Hepatocyte (in vitro differentiated cells): Measurements from ENCODE around the gene RELT. TPM values are rescaled to one million over a fixed set of nuclear protein-coding genes. Genes with fewer than 3 reads are reported as not detected.

Experiments
- DNase-seq: peaks from one replicate; pipeline ENCODE4 v3.0.0-alpha.2; 2016; ENCODE audit warnings: low spot score
- H2AFZ ChIP-seq: fragments of 200-600 bp; sonication (generic); 2 replicates; pipeline ENCODE4 v1.6.0; 2016; ENCODE audit warnings: antibody characterized with exemption, mild to moderate bottlenecking
- H3K27ac ChIP-seq: fragments of 200-600 bp; sonication (generic); 2 replicates; pipeline ENCODE4 v1.5.1; 2016; ENCODE audit warnings: mild to moderate bottlenecking
- H3K27me3 ChIP-seq: fragments of 200-600 bp; sonication (generic); 2 replicates; pipeline ENCODE4 v1.6.1; 2016
- H3K36me3 ChIP-seq: fragments of 200-600 bp; sonication (generic); replicated peaks from 2 replicates; pipeline ENCODE4 v1.5.1; 2016; ENCODE audit warnings: low read depth; ENCODE audit not compliant: insufficient read depth
- H3K4me1 ChIP-seq: fragments of 200-600 bp; sonication (generic); 2 replicates; pipeline ENCODE4 v1.5.1; 2016; ENCODE audit warnings: mild to moderate bottlenecking, moderate library complexity; ENCODE audit not compliant: insufficient read depth
- H3K4me2 ChIP-seq: fragments of 200-600 bp; sonication (generic); 2 replicates; pipeline ENCODE4 v1.6.0; 2016
- H3K4me3 ChIP-seq: fragments of 200-600 bp; sonication (generic); 2 replicates; pipeline ENCODE4 v1.5.1; 2016; ENCODE audit warnings: mild to moderate bottlenecking
- H3K79me2 ChIP-seq: fragments of 200-600 bp; sonication (generic); 2 replicates; pipeline ENCODE4 v1.6.0; 2017; ENCODE audit warnings: mild to moderate bottlenecking
- H3K9me2 ChIP-seq: fragments of 200-600 bp; sonication (generic); replicated peaks from 2 replicates; pipeline ENCODE4 v1.6.0; 2017; ENCODE audit warnings: mild to moderate bottlenecking; ENCODE audit not compliant: insufficient read depth
- H3K9me3 ChIP-seq: fragments of 200-600 bp; sonication (generic); 2 replicates; pipeline ENCODE4 v1.5.1; 2016; ENCODE audit warnings: low read depth, mild to moderate bottlenecking
- H4K20me1 ChIP-seq: fragments of 200-600 bp; sonication (generic); 2 replicates; pipeline ENCODE4 v1.6.0; 2016; ENCODE audit warnings: mild to moderate bottlenecking; ENCODE audit not compliant: insufficient read depth, poor library complexity, severe bottlenecking
- EZH2 ChIP-seq: fragments of 200-600 bp; sonication (generic); IDR thresholded peaks from 2 replicates; pipeline ENCODE4 v1.6.1; 2016; ENCODE audit warnings: antibody characterized with exemption, mild to moderate bottlenecking, borderline replicate concordance
- EZH2phosphoT487 ChIP-seq: fragments of 200-600 bp; sonication (generic); IDR thresholded peaks from one replicate; pipeline ENCODE4 v1.6.1; 2018; ENCODE audit warnings: antibody characterized with exemption, mild to moderate bottlenecking, low read depth, moderate library complexity; ENCODE audit not compliant: unreplicated experiment, severe bottlenecking
- WGBS: methylation state at CpG from one replicate; pipeline ENCODE4 v1.1.6; 2016; ENCODE audit warnings: low lambda C conversion rate; ENCODE audit errors: missing lambda C conversion rate; 5-methylcytosine and 5-hydroxymethylcytosine counted together
- polyA plus RNA-seq: library from polyadenylated mRNA; unstranded; fragments of >200 nt; fragmentation: Nextera tagmentation; extraction: Ambion mirVana; gene quantifications from 2 replicates; pipeline ENCODE4 v1.2.1, GENCODE V29; 2016
- total RNA-seq: library from RNA; depleted of rRNA; stranded (reverse); fragments of >200 nt; gene quantifications from 2 replicates; pipeline ENCODE4 v1.2.3, GENCODE V29; 2014
- TF ChIP-seq, protein P1 (sequence below): fragments of 200-600 bp; sonication (generic); IDR thresholded peaks from 2 replicates; pipeline ENCODE4 v1.5.1; 2016; ENCODE audit warnings: antibody characterized with exemption, mild to moderate bottlenecking; ENCODE audit not compliant: poor library complexity

The RELT gene
- total and polyA plus RNA-seq, 2 experiments from 2014 or later, result 1.6 to 3.4 TPM

DNA sequence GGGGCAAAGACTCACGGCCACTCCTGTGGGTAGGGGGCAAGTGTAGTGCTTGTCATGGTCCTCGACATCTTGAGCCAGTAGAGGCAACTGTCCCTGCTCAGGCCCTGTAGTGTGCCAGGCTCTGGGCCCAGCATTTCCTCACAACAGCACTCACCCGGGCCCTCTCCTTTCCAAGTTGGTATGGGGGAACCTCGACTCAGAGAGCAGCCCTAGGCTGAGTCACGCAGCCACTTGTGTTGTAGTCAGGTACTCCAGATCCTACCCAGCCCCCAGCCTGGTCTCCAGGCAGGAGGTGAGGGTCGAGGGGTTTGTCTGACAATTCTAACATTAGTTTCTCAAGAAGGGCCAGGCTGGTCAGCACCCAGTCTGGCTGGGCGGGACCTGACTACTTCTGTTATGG is 4.1 kb downstream of the RELT start:
- TF ChIP-seq EZH2phosphoT487, result no peak
- no peak for TF ChIP-seq EZH2
- TF ChIP-seq, protein P1, sequence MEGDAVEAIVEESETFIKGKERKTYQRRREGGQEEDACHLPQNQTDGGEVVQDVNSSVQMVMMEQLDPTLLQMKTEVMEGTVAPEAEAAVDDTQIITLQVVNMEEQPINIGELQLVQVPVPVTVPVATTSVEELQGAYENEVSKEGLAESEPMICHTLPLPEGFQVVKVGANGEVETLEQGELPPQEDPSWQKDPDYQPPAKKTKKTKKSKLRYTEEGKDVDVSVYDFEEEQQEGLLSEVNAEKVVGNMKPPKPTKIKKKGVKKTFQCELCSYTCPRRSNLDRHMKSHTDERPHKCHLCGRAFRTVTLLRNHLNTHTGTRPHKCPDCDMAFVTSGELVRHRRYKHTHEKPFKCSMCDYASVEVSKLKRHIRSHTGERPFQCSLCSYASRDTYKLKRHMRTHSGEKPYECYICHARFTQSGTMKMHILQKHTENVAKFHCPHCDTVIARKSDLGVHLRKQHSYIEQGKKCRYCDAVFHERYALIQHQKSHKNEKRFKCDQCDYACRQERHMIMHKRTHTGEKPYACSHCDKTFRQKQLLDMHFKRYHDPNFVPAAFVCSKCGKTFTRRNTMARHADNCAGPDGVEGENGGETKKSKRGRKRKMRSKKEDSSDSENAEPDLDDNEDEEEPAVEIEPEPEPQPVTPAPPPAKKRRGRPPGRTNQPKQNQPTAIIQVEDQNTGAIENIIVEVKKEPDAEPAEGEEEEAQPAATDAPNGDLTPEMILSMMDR, result no peak
- Histone ChIP-seq H4K20me1 (no peaks in the 10 kb centered on the region), H3K79me2 (peaks cover 9% of the 10 kb centered on the region), H3K36me3 (no peaks in the 10 kb centered on the region), H3K4me2 (no peak overlapping the region), H3K9me2 (no peaks in the 10 kb centered on the region), H3K27me3 (no peaks in the 10 kb centered on the region), H3K4me3 (no peak overlapping the region), H3K27ac (no peak overlapping the region), H2AFZ (no peak overlapping the region), H3K9me3 (no peaks in the 10 kb centered on the region), H3K4me1 (peaks cover 22% of the 10 kb centered on the region)
- DNase-seq, result no peak
- 85% methylated on average over 7 of the region's 7 CpGs for WGBS

DNA sequence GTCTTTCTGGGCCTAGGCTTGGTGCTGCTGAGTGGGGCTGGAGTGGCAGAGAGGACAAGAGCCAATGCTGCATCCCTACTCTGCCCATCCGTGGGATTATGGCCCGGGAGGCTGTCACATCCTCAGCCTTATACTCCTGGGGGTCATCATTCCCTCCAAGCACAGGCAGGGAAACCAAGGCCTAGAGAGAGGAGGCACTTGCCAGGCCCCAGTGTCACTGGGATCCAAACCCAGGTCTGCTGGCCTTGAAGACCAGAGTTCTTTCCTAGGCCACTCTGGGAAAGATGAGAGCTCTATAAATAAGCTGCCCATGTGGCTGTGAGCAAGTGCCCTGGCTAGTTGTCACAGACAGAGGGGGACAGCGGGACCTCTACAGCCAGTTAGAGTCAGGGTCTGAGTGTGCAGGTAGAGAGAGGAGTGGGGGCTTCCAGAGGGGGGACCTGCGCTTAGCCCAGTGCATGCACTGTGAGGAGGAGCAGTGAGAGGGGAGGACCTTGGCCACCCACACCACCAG is 4.8 kb downstream of the RELT start:
- H3K4me3 ChIP-seq, result no peak overlapping the region
- 96% methylated on average over 3 of the region's 4 CpGs for WGBS
- H3K27me3 ChIP-seq, result no peaks in the 10 kb centered on the region
- H3K79me2 ChIP-seq, result peaks cover 13% of the 10 kb centered on the region
- H3K4me2 ChIP-seq, result no peak overlapping the region
- H3K27ac ChIP-seq, result no peak overlapping the region
- no peaks in the 10 kb centered on the region for H3K9me2 ChIP-seq
- H4K20me1 ChIP-seq, result no peaks in the 10 kb centered on the region
- no peaks in the 10 kb centered on the region for H3K36me3 ChIP-seq
- H3K4me1 ChIP-seq, result peaks cover 24% of the 10 kb centered on the region
- no peaks in the 10 kb centered on the region for H3K9me3 ChIP-seq
- no peak overlapping the region for H2AFZ ChIP-seq
- no peak for DNase-seq
- TF ChIP-seq EZH2phosphoT487 (no peak), EZH2 (no peak)
- TF ChIP-seq, protein P1, result no peak

DNA sequence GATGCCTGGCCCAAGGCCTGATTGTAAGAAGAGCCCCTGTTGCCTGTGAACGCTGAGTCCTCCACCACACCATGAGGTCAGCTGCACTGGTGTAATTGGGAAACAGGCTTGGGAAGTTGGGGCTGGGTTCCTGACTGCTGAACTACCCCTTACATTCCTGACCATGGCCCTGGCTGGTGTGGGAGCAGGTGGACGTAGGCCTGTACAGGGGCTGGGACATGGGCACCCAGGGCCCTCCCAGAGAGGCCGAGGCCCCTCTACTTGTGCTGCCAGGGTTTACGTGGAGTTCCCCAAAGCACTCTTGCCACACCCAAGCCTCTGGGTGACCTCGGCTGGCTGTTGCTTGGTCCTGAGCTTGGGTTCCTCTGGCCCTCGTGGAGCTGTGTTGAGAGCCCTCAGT is 5.4 kb downstream of the RELT start:
- no peak overlapping the region for H2AFZ ChIP-seq
- no peak overlapping the region for H3K27ac ChIP-seq
- no peaks in the 10 kb centered on the region for H3K36me3 ChIP-seq
- H3K4me3 ChIP-seq, result no peak overlapping the region
- peaks cover 30% of the 10 kb centered on the region for H3K4me1 ChIP-seq
- no peaks in the 10 kb centered on the region for H4K20me1 ChIP-seq
- H3K79me2 ChIP-seq, result peaks cover 16% of the 10 kb centered on the region
- no peaks in the 10 kb centered on the region for H3K27me3 ChIP-seq
- no peaks in the 10 kb centered on the region for H3K9me2 ChIP-seq
- TF ChIP-seq EZH2phosphoT487, result no peak
- no peak for TF ChIP-seq EZH2
- TF ChIP-seq, protein P1, result no peak
- DNase-seq, result no peak
- no peaks in the 10 kb centered on the region for H3K9me3 ChIP-seq
- WGBS, result 89% methylated on average over 5 of the region's 6 CpGs
- no peak overlapping the region for H3K4me2 ChIP-seq

DNA sequence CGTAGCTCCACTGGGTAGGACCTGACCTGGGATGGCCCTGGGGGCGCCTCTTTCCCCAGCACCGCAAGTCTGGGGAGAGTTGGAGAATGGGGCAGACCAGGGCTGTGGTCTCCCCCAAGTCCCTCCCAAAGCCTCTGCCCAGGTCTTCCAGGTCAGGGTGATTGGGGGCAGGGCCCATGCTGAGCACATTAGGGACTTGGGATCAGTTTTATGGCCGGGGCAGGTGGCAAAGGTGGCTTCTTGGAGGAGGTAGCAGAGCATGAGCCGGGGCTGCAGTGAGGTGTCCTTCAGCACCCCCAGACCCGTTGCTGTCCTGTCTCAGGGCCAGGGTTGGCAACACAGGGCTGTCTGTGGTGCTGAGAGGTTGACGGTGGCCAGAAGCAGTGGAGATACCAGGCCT is 6.0 kb downstream of the RELT start:
- H3K36me3 ChIP-seq, result no peaks in the 10 kb centered on the region
- no peaks in the 10 kb centered on the region for H3K9me3 ChIP-seq
- H3K79me2 ChIP-seq, result peaks cover 15% of the 10 kb centered on the region
- H3K4me3 ChIP-seq, result no peak overlapping the region
- H4K20me1 ChIP-seq, result no peaks in the 10 kb centered on the region
- peaks cover 28% of the 10 kb centered on the region for H3K4me1 ChIP-seq
- no peak for TF ChIP-seq EZH2phosphoT487
- no peak for TF ChIP-seq EZH2
- TF ChIP-seq, protein P1, result no peak
- H2AFZ ChIP-seq, result no peak overlapping the region
- 88% methylated on average over 7 of the region's 7 CpGs for WGBS
- no peak overlapping the region for H3K4me2 ChIP-seq
- H3K9me2 ChIP-seq, result no peaks in the 10 kb centered on the region
- no peak for DNase-seq
- H3K27me3 ChIP-seq, result no peaks in the 10 kb centered on the region
- H3K27ac ChIP-seq, result no peak overlapping the region
